HG03060 (cell line): ENCODE results near the gene ZFYVE28.
"Not testable (repeated sequence)": the region's sequence is repeated elsewhere in the genome, so short reads cannot be mapped to it uniquely, and the experiment has no call there.

Experiments
- ATAC-seq: cut with Tn5 transposase; IDR thresholded peaks from one replicate; pipeline ENCODE4 v1.9.1; 2021; ENCODE audit warnings: low read depth, moderate number of reproducible peaks; ENCODE audit not compliant: unreplicated experiment

ZFYVE28 gene

DNA sequence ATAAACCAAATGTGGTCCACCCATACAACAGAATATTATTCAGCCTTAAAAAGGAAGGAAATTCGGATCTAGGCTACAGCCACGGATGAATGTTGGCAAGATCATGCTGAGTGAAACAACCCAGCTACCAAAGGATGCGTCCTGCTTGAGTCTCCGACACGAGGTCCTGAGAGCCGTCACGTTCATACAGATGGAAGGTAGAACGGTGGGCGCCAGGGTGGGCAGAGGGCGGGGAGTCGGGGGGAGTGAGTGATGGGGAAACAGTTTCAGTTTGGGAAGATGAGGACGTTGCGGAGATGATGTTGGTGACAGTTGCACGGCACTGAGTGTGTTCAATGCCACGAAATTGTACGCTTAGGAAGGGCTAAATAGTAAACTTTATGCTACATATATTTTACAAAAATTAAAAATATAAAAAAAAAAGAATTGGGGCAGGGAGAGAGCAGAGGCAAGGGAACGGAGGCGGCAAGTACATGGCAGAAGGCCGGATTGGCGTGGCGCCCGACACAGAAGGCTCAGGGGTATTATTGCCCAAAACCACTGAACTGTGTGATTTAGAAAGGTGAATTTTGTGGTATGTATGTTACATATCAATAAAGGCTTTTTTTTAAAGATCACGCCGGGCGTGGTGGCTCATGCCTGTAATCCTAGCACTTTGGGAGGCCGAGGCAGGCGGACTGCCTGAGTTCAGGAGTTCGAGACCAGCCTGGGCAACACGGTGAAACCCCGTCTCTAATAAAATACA lies 141.7 kb downstream of the ZFYVE28 start:
- ATAC-seq, result no peak

DNA sequence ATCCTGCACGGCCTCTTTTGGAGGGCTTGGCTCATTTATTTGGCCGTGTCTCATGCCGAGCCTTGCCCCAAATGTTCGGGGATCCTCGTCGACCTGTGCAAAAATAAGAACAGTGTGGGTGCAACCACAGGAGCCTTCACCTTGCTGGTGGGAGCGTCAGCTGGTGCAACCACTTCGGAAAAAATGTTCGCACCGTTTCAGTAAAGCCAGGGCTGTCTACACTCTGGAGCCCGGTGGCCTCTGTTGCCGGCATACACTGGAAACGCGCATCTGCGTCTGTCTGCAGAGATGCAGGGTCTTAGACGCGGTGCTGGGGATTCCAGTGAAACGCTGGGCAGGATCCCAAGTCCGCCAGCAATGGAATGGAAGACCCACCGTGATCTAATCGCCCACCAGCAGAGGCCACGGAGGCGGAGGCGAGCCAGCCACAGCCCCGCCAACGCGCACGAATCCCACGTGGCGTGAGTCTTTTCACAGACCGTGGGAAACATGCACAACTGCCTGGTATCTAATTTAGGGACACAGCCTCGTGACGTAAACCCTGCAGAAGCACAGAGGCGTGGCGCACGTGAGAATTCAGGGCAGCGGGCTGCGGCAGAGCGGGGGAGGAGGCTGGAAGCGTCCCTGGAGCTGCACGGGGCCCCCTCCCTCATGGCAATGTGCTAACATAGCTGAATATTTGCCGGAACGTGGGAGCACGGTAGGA lies 142.7 kb downstream of the ZFYVE28 start:
- no peak for ATAC-seq

DNA sequence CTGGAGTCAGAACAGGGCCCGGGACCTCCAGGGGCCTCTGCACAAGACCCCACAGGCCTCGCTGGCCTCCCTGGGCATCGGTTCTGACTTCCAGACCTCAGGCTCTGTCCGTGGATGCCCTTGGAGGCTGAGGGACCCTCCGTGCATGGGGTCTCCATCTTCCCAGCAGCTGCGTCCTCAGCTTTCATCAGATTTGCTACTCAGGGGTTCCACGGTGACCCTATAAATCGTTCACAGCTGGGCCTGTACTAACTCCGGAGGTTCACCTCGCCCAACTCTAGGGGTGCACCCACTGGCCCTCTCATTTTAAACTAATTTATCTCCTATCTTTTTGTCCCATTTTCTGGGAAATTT lies 143.4 kb downstream of the ZFYVE28 start:
- ATAC-seq, result not testable (repeated sequence)

DNA sequence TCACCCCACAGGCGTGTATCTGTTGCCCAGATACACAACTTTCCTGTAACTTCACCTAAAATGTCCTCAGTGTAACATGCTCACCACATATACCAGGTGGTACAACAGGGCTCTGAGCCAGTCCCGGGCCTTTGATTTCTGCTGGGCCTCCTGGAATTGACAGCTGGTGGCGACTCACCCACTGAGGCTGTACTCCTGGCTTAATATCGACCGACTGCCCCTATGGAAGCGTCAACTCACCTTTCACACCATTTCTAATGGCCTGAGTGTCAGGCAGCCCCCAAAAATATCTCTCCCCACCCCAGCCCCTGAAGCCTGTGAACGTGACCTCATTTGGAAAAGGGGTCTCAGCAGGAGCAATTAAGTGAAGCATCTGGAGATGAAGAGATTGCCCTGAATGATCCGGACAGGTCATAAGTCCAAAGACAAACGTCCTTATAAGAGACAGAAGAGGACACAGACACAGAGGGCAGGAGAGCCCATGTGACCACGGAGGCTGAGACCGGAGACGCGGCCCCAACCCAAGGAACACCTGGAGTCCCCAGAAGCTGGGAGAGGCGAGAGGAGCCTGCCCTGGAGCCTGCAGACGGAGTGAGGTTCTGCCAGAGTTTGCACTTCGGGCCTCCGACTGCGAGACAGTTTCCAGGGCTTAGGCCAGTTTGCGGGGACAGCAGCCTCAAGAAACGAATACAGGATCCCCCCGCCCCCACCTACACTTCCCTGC lies 144.0 kb downstream of the ZFYVE28 start:
- no peak for ATAC-seq

DNA sequence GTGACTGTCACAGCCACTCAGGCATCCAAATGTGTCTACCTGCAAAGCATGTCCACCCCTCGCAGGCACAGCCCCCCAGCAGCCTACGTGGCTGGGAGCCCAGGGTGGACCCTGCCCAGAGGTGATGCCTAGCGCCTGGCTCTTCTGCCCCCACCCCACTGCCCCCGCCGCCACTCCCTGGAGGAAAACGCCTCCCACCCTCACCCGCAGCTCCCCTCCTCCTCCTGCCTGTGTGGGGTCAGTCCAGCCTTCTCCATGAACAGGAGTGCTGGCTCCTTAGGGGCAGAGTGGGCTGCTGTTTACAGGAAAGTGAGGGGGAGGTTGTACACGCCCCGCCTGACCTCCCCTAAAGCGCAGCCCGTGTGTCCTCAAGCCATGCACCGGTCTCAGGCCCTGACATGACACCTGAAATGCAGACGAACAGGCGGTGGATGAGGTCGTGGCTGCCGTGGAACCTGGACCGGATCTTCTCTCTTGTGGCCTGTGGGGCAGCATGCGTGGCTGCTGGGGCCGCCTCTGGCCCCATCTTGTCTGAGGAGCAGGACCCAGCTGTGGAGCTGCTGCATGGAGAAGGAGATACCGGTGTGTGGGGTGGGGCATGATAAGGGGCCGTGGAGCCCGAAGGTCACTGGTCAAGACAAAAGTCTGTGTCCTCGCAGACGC lies 144.7 kb downstream of the ZFYVE28 start:
- no peak for ATAC-seq

DNA sequence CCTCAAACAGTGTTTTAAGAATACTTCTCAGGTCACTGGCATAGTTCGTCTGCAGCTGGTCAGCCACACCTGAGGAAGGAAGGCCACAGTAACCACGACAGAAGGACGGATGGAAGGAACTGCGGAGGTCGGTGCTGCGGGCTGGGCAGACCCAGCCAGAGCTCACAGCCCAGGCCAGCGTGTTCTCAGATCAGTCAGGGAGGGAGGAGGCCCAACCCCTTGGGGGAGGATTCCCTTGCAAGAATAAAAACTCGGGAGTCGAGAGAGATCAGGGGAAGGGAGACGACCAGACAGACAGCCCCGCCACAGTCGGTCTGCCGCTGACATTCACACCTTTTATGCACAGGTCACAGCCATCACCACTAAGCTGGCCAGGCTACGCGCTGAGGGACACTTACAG lies 145.2 kb downstream of the ZFYVE28 start:
- ATAC-seq, result no peak

DNA sequence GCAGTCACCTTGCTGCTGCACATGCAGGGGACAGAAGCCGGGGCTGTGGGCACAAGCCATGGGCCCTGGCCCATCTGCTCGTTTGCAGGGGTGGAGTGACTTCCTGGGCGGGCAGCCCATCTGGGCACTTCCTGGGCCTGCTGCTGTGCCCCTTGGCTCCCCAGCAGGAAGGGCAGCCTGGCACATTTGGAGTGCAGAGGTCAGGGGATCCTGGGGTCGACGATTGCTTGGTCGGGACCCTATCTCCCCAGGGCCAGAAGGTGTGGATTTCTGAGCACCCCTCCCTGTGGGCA lies 145.7 kb downstream of the ZFYVE28 start:
- ATAC-seq, result no peak

DNA sequence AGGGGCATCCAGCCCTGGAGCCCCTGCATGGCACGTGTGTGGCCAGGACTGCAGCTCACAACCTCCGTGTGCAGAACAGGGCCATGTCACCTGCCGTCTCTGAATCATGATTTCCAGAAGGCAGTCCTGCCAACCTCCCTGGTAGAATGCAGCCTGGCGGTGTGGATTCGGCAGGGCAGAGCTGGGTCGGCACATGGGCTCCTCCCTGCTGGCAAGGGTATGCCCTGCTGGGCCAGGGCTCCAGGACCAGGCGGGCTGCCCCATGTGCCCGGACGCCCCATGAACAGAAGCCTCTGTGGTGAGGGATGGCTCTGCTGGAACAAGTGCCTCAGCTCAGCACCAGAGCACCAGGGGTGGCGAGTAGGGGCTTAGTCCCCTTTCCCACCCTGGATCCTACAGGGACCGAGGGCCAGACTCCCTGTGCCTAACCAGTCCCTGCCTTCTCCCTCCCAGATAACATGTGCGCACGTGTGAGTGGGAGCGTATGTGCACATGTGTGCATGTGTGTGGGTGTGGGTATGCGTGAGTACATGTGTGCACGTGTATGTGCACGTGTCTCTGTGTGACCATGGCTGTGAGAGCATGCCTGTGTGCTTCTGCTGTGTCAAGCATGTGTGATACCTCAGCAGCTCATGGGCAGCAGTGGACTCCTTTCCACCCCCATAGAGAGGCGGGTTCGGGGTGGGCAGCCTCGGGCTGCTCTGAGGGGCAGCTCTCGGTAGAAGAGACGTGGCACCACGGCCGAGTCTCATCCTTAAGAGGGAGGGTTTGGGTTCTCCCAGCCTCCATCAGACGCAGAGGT lies 146.2 kb downstream of the ZFYVE28 start:
- ATAC-seq, result no peak

DNA sequence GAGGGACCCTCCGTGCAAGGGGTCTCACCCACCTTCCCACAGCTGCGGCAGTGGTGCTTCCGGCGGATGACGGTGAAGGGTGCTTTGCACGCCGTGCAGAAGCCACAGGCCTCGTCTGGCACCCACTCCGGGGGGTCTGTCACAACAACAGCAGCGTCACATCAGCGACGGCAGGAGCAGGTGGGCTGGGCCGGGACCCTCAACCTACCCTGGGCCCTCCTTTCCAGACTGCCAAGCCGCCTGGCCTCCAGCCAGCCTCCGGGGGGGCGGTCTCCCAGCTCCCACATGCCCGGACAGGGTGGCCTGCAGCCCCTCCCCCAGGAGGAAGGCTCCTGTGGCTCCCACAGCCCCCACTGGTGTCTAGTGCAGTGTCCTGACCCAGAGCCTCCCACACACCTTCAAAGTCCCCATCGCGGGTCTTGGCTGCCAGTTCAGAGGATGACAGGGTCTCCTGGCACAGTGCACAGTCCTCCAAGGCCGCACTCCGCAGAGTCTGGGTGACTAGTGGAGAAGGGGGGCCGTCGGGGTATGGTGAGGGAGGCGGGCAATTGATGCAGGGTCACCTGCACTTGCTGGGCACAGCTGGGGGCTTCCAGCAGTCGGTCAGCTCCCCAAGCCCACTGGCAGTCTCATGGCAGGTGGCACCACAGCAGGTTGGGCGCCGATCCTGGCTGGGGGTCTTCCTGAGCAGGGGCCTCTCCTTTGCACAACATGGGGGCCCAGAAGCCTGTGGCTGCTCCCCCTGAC lies 147.0 kb downstream of the ZFYVE28 start:
- ATAC-seq, result no peak

DNA sequence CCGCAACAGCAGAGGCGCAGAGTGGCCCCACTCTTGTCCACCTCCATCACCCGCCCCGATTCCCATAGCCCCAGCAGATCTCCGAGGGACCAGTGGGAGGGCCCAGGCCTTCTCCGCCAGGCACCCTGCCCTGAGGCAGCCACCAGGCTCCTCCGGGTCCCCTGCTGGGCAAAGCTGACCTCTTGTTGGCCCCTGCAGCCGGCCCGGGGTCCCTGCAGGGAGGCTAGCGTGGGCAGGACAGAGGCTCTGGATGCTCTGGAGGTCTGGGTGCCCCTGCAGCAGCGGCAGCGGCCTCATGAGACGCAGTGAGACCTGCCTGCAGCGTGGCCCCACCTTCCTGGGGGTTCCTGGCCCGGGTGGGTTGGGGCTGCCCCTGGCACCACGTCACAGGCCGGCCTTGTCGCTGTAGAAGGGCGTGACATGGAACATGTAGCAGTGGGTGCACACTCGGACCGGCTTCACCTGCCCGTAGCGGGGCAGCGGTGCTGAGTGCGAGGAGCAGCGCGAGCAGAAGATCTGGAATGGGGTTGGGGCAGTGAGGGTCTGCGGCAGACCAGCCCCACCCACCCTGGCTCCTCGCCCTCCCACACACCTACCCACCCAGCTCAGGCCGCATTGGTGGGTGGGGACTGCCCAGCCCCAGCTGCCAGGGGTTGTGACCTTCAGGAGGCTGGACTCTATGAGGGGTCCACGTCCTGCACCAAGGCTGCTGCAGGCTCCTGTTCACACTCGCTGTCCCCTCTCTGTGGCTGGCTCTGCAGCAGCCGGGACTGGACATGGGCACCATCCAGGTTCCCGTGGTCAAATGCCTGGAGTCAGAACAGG lies 147.9 kb downstream of the ZFYVE28 start:
- no peak for ATAC-seq

DNA sequence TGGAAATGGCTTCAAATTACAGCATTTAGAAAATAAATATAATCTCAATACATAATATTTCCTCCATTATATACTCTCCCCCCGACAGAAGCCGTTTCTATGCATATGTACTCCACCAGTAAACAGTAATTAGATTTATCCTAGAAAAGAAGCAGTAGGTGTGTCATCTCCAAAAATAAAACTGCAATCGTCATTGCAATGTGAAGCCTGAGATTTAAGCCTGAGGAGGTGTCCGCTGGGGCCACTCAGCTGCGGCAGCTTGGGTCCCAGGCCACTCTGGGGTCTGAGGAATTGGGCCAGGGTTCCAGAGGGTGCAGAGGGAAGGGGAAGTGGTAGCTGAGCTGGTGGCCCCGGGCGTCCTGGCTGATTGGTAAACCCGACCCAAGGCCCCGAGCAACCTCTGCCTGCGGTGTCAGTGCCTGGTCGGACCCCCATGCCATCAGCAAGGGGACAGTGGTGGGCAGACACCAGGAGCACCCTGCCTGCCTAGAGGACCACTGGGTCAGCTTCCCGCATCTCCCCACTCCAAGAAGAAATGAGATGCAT lies 148.8 kb downstream of the ZFYVE28 start:
- ATAC-seq, result no peak

DNA sequence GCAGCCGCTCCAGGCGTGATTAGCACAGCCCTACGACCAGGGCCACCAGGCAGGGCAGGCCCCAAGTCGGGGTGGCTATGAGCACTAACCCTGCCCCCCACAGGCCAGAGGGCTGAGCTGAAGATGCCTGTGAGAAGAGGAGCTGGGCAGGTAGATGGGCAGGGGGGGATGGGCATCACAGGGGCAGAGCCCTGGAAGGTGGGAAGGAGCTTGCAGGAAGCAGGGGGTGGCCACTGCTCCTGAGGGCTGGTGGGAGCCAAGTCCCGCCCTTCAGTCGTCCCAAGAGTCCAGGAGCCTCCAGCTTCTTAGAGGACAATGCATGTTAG lies 149.3 kb downstream of the ZFYVE28 start:
- no peak for ATAC-seq

DNA sequence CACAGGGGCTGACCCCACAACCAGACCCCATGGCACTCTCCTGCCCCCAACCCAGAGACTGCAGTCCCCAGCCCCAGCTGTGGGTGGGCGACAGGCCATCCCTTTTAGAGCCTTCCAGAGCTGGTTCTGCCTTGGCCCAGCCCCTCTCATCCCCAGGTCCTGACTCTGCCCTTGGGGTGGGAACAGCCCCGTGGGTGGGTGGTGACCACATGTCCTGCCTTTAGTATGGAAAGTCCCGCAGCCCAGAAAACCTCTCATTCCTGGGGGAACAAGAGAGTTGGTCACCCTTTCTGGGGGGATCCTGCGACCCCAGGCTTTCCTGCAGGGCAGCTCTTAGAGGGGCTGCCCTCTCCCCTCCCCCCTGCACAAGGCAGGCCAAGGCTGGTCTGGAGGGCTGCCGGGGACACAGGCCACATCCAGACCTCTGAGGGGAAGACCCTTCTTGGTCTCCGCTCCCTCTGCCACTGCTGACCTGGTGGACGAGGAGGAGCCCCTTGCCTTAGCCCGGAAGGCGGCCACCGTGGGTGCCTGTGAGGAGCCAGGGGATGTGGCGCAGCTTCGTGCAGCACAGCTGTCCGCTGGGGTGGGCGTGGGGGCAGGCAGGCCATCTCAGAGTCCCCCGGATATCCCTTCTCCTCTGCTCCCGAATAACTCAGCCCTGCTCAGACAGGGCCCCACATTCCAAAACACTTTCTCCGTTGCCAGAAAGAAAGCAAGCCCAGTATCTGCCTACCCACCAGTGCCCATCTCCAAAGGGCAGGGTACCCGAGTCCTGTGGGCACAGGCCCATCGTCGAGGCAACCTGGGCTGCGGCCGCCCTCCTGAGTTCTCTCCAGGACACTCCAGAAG lies 149.9 kb downstream of the ZFYVE28 start:
- ATAC-seq, result no peak

DNA sequence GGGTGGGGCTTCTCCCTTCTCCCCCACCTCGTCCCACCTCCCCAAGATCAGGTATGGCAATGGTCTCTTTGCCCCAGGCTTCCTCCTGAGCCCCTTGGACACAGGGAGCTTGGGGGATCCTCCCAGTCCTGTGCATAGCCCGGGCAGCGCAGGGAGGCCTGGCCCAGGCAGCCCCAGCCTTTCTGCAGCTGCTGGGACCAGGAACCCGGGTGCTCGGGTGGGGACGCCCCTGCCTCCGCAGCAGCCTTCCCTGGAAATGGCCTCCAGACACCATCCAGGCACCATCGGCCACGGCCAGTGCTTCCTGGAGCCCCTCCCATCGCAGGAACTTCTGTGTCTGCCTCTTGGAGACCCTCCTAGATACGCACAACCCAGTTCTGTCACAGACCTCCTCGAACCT lies 150.6 kb downstream of the ZFYVE28 start:
- no peak for ATAC-seq

DNA sequence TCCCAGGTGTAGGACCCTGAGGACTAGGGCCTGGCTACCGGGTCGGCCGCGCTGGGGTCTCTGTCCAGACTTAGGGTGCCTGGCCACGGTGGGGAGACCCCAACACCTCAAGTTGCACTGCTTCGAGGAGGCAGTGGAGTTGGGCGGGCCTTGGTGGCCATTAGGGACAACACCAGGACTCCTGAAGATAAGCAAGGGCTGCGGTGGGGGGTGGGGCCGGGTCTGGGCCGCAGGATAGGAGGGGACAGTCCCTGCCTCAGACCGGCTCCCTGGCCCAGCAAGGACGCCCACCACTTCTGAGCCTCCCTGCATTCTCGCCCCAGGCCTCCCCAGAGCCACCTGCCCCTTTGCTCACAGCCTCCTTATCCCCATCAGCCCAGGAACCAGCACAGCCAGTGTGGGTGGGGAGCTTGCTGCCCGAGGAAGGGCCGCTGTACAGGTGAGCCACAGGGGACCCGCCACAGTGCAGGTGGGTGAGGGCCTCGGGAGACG lies 151.1 kb downstream of the ZFYVE28 start:
- ATAC-seq, result no peak

DNA sequence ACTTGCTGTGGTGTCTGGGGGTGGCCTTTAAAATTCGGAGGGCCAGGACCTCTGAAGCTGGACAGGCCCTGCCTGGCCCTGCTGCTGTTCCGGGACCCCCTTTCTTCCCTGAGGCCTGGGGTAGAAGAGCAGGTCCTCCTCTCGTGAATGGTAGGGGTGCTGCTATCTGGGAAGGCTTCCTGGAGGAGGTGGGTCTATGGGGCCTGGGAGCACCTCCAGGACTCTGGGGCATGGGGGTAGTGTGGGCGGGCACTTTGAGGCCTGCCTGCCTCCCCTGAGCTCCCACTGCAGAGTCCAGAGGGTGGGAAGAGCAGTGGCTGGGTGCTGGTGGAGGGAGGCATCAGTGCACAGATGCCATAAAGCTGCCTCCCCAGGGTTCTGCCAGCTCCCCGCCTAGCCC lies 151.6 kb downstream of the ZFYVE28 start:
- ATAC-seq, result no peak

DNA sequence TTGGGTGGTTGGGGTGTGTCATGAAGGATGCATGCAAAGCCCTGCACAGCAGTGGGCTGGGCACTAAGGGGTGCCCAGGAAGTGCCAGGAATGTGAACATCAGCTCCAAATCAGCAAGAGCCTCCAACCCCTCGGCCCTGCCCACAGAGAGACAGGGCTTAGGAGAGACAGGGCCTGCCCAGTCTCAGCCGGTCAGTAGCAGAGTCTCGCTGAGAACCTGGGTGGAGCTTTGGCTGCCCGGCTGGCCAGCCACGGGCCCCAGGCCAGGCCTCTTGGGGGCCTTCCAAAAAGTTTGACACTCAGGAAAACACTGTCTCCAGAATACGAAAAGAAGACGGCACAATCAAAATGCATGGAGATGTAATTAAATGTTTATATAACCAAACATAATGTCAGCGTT lies 152.3 kb downstream of the ZFYVE28 start:
- ATAC-seq, result no peak
